Loucy (cell line): ENCODE measurements around the gene PTPN3.

Source experiments
- EZH2phosphoT487 ChIP-seq: fragments of 200-600 bp; IDR thresholded peaks from 2 replicates; pipeline ENCODE4 v1.6.1; 2018; ENCODE audit warnings: antibody characterized with exemption, mild to moderate bottlenecking, moderate library complexity, borderline replicate concordance
- TF ChIP-seq, protein P1 (sequence below): fragments of 200-600 bp; sonication (generic); conservative IDR thresholded peaks from 2 replicates; pipeline ENCODE4 v1.5.1; 2014; ENCODE audit warnings: mild to moderate bottlenecking, antibody characterized with exemption, low read length

DNA sequence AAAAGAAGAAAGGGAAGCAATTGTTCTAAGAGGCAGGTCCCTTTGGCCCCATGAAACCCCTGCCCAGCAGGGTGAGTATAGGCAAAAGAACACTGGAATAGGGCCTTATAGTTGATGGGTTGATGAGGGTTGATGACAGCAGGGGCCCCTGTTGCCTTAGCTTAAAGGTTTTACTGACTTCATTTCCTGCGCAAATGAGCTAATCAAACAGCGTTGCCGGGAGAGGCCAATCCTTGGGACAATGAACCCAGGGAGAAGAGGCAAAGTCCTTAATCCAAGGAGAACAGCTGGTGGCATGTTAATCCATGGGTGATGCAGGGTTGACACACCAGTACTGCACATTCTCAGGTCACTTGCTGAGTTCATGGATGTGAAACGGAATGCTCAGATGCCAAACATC, 155.2 kb downstream of the PTPN3 start:
- TF ChIP-seq, protein P1, sequence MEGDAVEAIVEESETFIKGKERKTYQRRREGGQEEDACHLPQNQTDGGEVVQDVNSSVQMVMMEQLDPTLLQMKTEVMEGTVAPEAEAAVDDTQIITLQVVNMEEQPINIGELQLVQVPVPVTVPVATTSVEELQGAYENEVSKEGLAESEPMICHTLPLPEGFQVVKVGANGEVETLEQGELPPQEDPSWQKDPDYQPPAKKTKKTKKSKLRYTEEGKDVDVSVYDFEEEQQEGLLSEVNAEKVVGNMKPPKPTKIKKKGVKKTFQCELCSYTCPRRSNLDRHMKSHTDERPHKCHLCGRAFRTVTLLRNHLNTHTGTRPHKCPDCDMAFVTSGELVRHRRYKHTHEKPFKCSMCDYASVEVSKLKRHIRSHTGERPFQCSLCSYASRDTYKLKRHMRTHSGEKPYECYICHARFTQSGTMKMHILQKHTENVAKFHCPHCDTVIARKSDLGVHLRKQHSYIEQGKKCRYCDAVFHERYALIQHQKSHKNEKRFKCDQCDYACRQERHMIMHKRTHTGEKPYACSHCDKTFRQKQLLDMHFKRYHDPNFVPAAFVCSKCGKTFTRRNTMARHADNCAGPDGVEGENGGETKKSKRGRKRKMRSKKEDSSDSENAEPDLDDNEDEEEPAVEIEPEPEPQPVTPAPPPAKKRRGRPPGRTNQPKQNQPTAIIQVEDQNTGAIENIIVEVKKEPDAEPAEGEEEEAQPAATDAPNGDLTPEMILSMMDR = no peak
- no peak for TF ChIP-seq EZH2phosphoT487
